HepG2 (cell line): ENCODE results near the gene C16orf78. TPM values are rescaled to one million over a fixed set of nuclear protein-coding genes. Genes with fewer than 3 reads are reported as not detected.

ENCODE experiments used
- ATAC-seq: fragments of 200-7000 bp; cut with Tn5 transposase; 3 replicates; pipeline ENCODE4 v1.9.1; 2020; ENCODE audit warnings: mild to moderate bottlenecking, moderate library complexity
- BruUV-seq: library from RNA; stranded (reverse); fragments of 400-500 nt; replicated peaks from 2 replicates; lab custom pipeline; 2021; lab: Mats Ljungman, UMichigan
- CTCF ChIA-PET: fragments of 300-600 bp; formaldehyde crosslinking; extraction: SDS; loops from one replicate; lab custom pipeline; 2021; ENCODE audit warnings: low total read pairs, inconsistent platforms, low intra/inter-chr PET ratio; lab: Yijun Ruan, JAX
- POLR2A ChIA-PET: fragments of 350-600 bp; sonication (Branson Sonifier 250); formaldehyde crosslinking; loops from one replicate; lab custom pipeline; 2020; ENCODE audit warnings: antibody characterized with exemption, inconsistent platforms; lab: Yijun Ruan, JAX
- DNase-seq: peaks from one replicate; pipeline ENCODE4 v3.0.0-alpha.2; 2015; ENCODE audit warnings: low spot score
- FAIRE-seq: peaks from 3 replicates; lab custom pipeline; 2011; peaks lifted over from hg19 to GRCh38; lab: Jason Lieb, UNC
- H2AFZ ChIP-seq: one replicate; pipeline ENCODE4 v1.6.1; 2011; ENCODE audit warnings: low read length, inconsistent platforms
- H3K27ac ChIP-seq: fragments of 300-600 bp; 3 replicates; pipeline ENCODE4 v1.8.0; 2011; ENCODE audit warnings: mixed run types, mild to moderate bottlenecking, mixed read lengths, low read length, inconsistent platforms; ENCODE audit not compliant: insufficient read depth; ENCODE audit errors: extremely low read length
- H3K27me3 ChIP-seq, 2 experiments: fragments of 200-600 bp in 1 of 2; 2 replicates in 1 of 2; 3 replicates in 1 of 2; pipeline versions ENCODE4 v1.6.0 to v1.8.0; 2011; ENCODE audit warnings: low read length in 2 of 2, mild to moderate bottlenecking in 2 of 2, moderate library complexity in 2 of 2, inconsistent platforms in 1 of 2; ENCODE audit not compliant: insufficient read depth in 2 of 2, control insufficient read depth in 1 of 2
- H3K36me3 ChIP-seq, 2 experiments: fragments of 200-600 bp in 1 of 2; replicated peaks in 1 of 2; 2 replicates in 1 of 2; 3 replicates in 1 of 2; pipeline versions ENCODE4 v1.5.1 to v1.8.0; 2011; ENCODE audit warnings: low read length in 2 of 2, inconsistent platforms in 1 of 2; ENCODE audit not compliant: insufficient read depth in 2 of 2, control insufficient read depth in 1 of 2
- H3K4me1 ChIP-seq: 2 replicates; pipeline ENCODE4 v1.5.1; 2012; ENCODE audit warnings: low read length, inconsistent platforms; ENCODE audit not compliant: insufficient read depth
- H3K4me2 ChIP-seq: 2 replicates; pipeline ENCODE4 v1.6.0; 2011; ENCODE audit warnings: low read depth, low read length, inconsistent platforms
- H3K4me3 ChIP-seq, 3 experiments: fragments of 200-600 bp in 1 of 3; sonication (generic), shearing (Covaris generic) in 1 of 3; replicated peaks in 1 of 3; 2 replicates each; pipeline ENCODE4 v1.5.1; 2011 to 2016; ENCODE audit warnings: low read length in 3 of 3, inconsistent platforms in 2 of 3, low read depth in 2 of 3, mild to moderate bottlenecking in 2 of 3, control low read depth in 1 of 3, mixed read lengths in 1 of 3; ENCODE audit not compliant: insufficient read depth in 1 of 3
- H3K79me2 ChIP-seq: one replicate; pipeline ENCODE4 v1.6.1; 2011; ENCODE audit warnings: low read length, inconsistent platforms; ENCODE audit not compliant: insufficient read depth
- H3K9ac ChIP-seq: 2 replicates; pipeline ENCODE4 v1.6.0; 2011; ENCODE audit warnings: mild to moderate bottlenecking, low read depth, low read length, inconsistent platforms; ENCODE audit not compliant: insufficient read depth
- H3K9me3 ChIP-seq: 2 replicates; pipeline ENCODE4 v1.5.1; 2012; ENCODE audit warnings: mild to moderate bottlenecking, low read length
- H4K20me1 ChIP-seq: 2 replicates; pipeline ENCODE4 v1.6.0; 2011; ENCODE audit warnings: inconsistent platforms, mild to moderate bottlenecking, low read length, moderate library complexity; ENCODE audit not compliant: insufficient read depth
- CCDC6 ChIP-seq: sonication (generic); formaldehyde crosslinking; IDR thresholded peaks from 2 replicates; pipeline ENCODE4 v1.8.1; 2022; ENCODE audit warnings: mild to moderate bottlenecking, missing genetic modification reagents, moderate library complexity
- CREB1 ChIP-seq, 2 experiments: fragments of 450-650 bp in 1 of 2; IDR thresholded peaks; 2 replicates each; pipeline ENCODE4 v1.6.1; 2016 to 2017; ENCODE audit warnings: control low read depth in 1 of 2, mild to moderate bottlenecking in 1 of 2, missing compliant biosample characterization in 1 of 2, missing genetic modification characterization in 1 of 2
- HMG20A ChIP-seq: IDR thresholded peaks from 2 replicates; pipeline ENCODE4 v1.6.1; 2016; ENCODE audit warnings: borderline replicate concordance
- MYC ChIP-seq: sonication (generic); formaldehyde crosslinking; IDR thresholded peaks from 2 replicates; pipeline ENCODE4 v1.9.0; 2021; ENCODE audit warnings: missing genetic modification reagents, borderline replicate concordance
- NR2F1 ChIP-seq, 2 experiments: fragments of 450-650 bp in 1 of 2; formaldehyde crosslinking in 1 of 2; IDR thresholded peaks; 2 replicates each; pipeline versions ENCODE4 v1.5.0 to v1.6.1; 2016 to 2020; ENCODE audit warnings: mild to moderate bottlenecking in 1 of 2, missing compliant biosample characterization in 1 of 2, missing genetic modification reagents in 1 of 2, moderate library complexity in 1 of 2
- TCF7 ChIP-seq: sonication (generic); IDR thresholded peaks from 2 replicates; pipeline ENCODE4 v1.6.1; 2016; ENCODE audit warnings: antibody characterized with exemption, low read depth
- YEATS2 ChIP-seq: sonication (generic); formaldehyde crosslinking; IDR thresholded peaks from 2 replicates; pipeline ENCODE4 v1.4.0; 2020; ENCODE audit warnings: missing genetic modification reagents, borderline replicate concordance
- WGBS: methylation state at CpG from one replicate; pipeline ENCODE4 v1.1.6; 2017; ENCODE audit warnings: low lambda C conversion rate; 5-methylcytosine and 5-hydroxymethylcytosine counted together
- in situ Hi-C: cut with HindIII; loops from 2 replicates; pipeline ENCODE4 v1.10.0; 2017; ENCODE audit warnings: low pct_unique_long_range_greater_than_20kb; ENCODE audit not compliant: extremely low pct_ligation_motif_present
- intact Hi-C: fragments of 100-400 bp; cut with micrococcal nuclease; formaldehyde crosslinking; loops from one replicate; pipeline ENCODE4 v1.10.0; 2022; ENCODE audit not compliant: unreplicated experiment
- polyA plus RNA-seq, 8 experiments: library from polyadenylated mRNA; depleted of rRNA in 3 of 8; stranded (reverse) in 7 of 8; unstranded in 1 of 8; fragments of >200 nt; fragmentation: Illumina TruSeq in 4 of 8; extraction: Trizol in 4 of 8; gene quantifications; 2 replicates each; pipeline versions ENCODE4 v1.2.1 to v1.2.3, GENCODE V29; 2011 to 2016; ENCODE audit warnings: low read depth in 4 of 8, missing spikeins in 1 of 8, mixed read lengths in 1 of 8; ENCODE audit not compliant: insufficient read depth in 1 of 8
- total RNA-seq, 5 experiments: library from RNA; depleted of rRNA; stranded (reverse); fragments of >200 nt; fragmentation: Illumina TruSeq; extraction: Trizol; gene quantifications; 2 replicates each; pipeline ENCODE4 v1.2.3, GENCODE V29; 2016; ENCODE audit warnings: low read depth in 1 of 5
- TF ChIP-seq, protein P1 (sequence below): IDR thresholded peaks from 2 replicates; pipeline ENCODE4 v1.6.1; 2012; ENCODE audit warnings: low read length, improper control_type of control experiment
- TF ChIP-seq, protein P2 (sequence below): sonication (generic); formaldehyde crosslinking; IDR thresholded peaks from 2 replicates; pipeline ENCODE4 v1.8.0; 2022; ENCODE audit warnings: low read depth, missing genetic modification reagents
- TF ChIP-seq, protein P3 (sequence below): sonication (generic); IDR thresholded peaks from 2 replicates; pipeline ENCODE4 v1.6.1; 2016; ENCODE audit warnings: low read depth, borderline replicate concordance

C16orf78 gene
- total and polyA plus RNA-seq, 2 of the 13 experiments (the other 11 are each of a cell fraction or from before 2014, with no cell fraction given): not detected

DNA sequence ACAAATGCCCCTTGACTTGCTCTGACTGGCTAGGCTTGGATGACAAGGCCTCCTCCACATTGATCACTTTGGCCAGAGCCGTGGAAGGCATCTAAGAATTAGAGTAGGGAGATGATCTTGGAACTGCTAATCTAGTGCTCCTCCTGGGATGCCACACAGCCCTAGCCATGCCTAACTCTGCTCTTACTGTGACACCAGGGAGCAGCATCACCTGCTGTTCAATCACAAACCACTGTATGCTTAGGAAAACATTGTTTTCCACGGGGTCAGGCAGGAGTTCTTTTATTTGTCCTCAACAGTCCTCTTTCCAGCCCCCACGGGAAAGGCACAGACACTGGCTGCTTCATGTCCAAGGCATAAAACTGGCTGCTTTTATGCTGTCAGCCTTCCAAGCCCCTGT is 46.3 kb downstream of the C16orf78 start:
- Histone ChIP-seq H3K79me2 (no peaks in the 10 kb centered on the region), H3K4me2 (no peak overlapping the region), H3K9me3 (no peaks in the 10 kb centered on the region), H3K36me3 (no peaks in the 10 kb centered on the region), H3K4me3 (no peak overlapping the region), H3K27ac (no peak overlapping the region), H3K4me1 (peaks cover 19% of the 10 kb centered on the region), H3K9ac (no peak overlapping the region), H2AFZ (no peak overlapping the region), H4K20me1 (no peaks in the 10 kb centered on the region), H3K27me3 (peaks cover 0 to 16% of the 10 kb centered on the region in 2 experiments; a peak in 3 of 5 replicates)
- 0% methylated on average over 3 of the region's 3 CpGs for WGBS
- no peak for DNase-seq
- FAIRE-seq: no peak
- CTCF ChIA-PET: no interaction called here
- POLR2A ChIA-PET: no interaction called here
- intact Hi-C loops (no loop called here), in situ Hi-C loops (loop anchor here (10.0 kb wide), 1 partner anchor 505 kb away; no protein-coding TSS in a partner anchor)
- no TSS peak for BruUV-seq
- no peak for ATAC-seq
- TF ChIP-seq CCDC6 (CRISPR knock-in tag) (no peak), HMG20A (CRISPR knock-in tag) (no peak), TCF7 (no peak), YEATS2 (CRISPR knock-in tag) (no peak), NR2F1 (CRISPR knock-in tag; IDR thresholded peaks at IDR 0.05) (no peak), MYC (CRISPR knock-in tag) (no peak), CREB1 (IDR thresholded peaks at IDR 0.05) (no peak), CREB1 (CRISPR knock-in tag; IDR thresholded peaks at IDR 0.05) (no peak)
- TF ChIP-seq, protein P1, sequence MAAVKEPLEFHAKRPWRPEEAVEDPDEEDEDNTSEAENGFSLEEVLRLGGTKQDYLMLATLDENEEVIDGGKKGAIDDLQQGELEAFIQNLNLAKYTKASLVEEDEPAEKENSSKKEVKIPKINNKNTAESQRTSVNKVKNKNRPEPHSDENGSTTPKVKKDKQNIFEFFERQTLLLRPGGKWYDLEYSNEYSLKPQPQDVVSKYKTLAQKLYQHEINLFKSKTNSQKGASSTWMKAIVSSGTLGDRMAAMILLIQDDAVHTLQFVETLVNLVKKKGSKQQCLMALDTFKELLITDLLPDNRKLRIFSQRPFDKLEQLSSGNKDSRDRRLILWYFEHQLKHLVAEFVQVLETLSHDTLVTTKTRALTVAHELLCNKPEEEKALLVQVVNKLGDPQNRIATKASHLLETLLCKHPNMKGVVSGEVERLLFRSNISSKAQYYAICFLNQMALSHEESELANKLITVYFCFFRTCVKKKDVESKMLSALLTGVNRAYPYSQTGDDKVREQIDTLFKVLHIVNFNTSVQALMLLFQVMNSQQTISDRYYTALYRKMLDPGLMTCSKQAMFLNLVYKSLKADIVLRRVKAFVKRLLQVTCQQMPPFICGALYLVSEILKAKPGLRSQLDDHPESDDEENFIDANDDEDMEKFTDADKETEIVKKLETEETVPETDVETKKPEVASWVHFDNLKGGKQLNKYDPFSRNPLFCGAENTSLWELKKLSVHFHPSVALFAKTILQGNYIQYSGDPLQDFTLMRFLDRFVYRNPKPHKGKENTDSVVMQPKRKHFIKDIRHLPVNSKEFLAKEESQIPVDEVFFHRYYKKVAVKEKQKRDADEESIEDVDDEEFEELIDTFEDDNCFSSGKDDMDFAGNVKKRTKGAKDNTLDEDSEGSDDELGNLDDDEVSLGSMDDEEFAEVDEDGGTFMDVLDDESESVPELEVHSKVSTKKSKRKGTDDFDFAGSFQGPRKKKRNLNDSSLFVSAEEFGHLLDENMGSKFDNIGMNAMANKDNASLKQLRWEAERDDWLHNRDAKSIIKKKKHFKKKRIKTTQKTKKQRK: no peak
- TF ChIP-seq, protein P2, sequence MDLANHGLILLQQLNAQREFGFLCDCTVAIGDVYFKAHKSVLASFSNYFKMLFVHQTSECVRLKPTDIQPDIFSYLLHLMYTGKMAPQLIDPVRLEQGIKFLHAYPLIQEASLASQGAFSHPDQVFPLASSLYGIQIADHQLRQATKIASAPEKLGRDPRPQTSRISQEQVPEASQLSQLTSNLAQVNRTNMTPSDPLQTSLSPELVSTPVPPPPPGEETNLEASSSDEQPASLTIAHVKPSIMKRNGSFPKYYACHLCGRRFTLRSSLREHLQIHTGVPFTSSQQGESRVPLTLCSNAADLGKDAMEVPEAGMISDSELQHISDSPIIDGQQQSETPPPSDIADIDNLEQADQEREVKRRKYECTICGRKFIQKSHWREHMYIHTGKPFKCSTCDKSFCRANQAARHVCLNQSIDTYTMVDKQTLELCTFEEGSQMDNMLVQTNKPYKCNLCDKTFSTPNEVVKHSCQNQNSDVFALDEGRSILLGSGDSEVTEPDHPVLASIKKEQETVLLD (CRISPR knock-in tag): no peak
- TF ChIP-seq, protein P3, sequence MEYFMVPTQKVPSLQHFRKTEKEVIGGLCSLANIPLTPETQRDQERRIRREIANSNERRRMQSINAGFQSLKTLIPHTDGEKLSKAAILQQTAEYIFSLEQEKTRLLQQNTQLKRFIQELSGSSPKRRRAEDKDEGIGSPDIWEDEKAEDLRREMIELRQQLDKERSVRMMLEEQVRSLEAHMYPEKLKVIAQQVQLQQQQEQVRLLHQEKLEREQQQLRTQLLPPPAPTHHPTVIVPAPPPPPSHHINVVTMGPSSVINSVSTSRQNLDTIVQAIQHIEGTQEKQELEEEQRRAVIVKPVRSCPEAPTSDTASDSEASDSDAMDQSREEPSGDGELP: no peak
